Measurements from ENCODE around the gene ZSCAN5B. TPM values are rescaled to one million over a fixed set of nuclear protein-coding genes. Genes with fewer than 3 reads are reported as not detected.
"Not testable (repeated sequence)": the region's sequence is repeated elsewhere in the genome, so short reads cannot be mapped to it uniquely, and the experiment has no call there.

Gene ZSCAN5B
- total RNA-seq, 1 donor from 2014 or later = not detected

GRCh38 chr19:56150358-56150757 lies 47.2 kb downstream of the ZSCAN5B start:
- DNase-seq (no peak), ATAC-seq (ENCODE audit: poor library complexity) (peak; percentile 58)
- intact Hi-C loops (cut with DNase I) = loop anchor here (5.0 kb wide), 1 partner anchor 53 kb away; no protein-coding TSS in a partner anchor

DNA sequence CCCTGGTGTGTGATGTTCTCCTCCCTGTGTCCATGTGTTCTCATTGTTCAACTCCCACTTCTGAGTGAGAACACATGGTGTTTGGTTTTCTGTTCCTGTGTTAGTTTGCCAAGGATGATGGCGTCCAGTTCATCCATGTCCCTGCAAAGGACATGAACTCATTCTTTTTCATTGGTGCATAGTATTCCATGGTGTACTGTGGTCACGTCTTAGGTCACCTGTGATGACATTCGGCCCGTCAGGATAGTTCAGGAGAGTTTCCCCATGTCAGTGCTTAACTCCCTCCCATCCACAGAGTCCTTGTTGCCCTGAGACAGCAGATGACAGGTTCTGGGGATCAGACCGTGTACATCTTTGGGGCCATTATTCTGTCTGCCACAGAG lies 47.9 kb downstream of the ZSCAN5B start:
- DNase-seq = no peak
- intact Hi-C loops (cut with DNase I) = loop anchor here (5.0 kb wide), 1 partner anchor 52 kb away; no protein-coding TSS in a partner anchor
- no peak for ATAC-seq (ENCODE audit: poor library complexity)

- ATAC-seq (ENCODE audit: poor library complexity); DNase-seq; intact Hi-C loops (cut with DNase I): not testable (repeated sequence)
Measured at GRCh38 chr19:56148955-56149655, 48.5 kb downstream of the ZSCAN5B start.

DNA sequence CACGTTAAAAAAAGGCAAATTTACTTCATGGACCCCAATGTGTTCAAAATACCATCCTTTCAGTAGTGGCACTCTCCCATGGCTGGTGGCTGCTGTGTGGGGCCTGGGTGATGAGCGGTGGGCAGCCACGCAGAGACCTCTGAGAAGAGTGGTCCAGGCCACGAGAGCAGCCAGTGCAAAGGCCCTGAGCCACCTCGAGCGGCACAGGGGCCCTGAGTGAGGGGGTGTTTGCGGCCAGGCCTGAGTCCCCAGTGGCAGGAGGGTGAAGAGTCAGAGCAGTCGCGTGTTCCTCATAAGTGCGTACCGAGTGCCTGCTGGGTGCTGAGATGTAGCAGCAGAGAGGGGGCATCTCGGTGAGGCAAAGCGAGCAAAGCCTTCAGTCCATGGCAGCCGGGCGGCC lies 49.5 kb downstream of the ZSCAN5B start:
- intact Hi-C loops (cut with DNase I) = no loop called here
- ATAC-seq (ENCODE audit: poor library complexity) = no peak
- no peak for DNase-seq

DNA sequence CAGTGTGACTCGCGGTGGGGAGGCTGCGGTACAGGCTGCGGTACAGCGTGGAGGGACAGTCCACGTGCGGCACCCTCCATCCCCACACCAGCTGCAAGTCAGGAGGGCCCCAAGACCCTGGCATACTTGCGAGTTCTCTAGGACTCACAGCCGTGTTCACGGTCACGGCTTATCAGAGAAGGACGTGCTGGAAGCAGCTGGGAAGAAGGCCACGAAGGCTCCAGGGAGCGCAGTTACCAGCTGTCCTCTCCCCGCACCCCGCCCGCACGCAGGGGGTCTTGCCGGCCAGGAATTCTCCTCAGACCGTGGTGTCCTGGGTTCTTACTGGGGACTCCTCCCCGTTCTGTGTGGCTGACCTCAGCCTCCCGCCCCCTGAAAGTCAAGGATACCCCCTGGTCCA lies 50.3 kb downstream of the ZSCAN5B start:
- DNase-seq (no peak), ATAC-seq (ENCODE audit: poor library complexity) (no peak)
- intact Hi-C loops (cut with DNase I) = no loop called here

DNA sequence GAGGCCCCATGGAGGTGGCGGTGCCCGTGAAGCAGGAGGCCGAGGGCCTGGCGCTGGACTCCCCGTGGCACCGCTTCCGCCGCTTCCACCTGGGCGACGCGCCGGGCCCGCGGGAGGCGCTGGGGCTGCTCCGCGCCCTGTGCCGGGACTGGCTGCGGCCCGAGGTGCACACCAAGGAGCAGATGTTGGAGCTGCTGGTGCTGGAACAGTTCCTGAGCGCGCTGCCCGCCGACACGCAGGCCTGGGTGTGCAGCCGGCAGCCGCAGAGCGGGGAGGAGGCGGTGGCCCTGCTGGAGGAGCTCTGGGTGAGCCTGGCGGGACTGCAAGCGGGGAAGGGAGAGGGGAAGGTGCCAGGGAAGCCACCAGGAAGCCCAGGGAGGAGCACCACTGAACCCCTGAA lies 50.7 kb downstream of the ZSCAN5B start:
- intact Hi-C loops (cut with DNase I) = no loop called here
- no peak for ATAC-seq (ENCODE audit: poor library complexity)
- no peak for DNase-seq

GRCh38 chr19:56145698-56146097 lies 51.9 kb downstream of the ZSCAN5B start:
- no peak for DNase-seq
- no peak for ATAC-seq (ENCODE audit: poor library complexity)
- intact Hi-C loops (cut with DNase I) = no loop called here

DNA sequence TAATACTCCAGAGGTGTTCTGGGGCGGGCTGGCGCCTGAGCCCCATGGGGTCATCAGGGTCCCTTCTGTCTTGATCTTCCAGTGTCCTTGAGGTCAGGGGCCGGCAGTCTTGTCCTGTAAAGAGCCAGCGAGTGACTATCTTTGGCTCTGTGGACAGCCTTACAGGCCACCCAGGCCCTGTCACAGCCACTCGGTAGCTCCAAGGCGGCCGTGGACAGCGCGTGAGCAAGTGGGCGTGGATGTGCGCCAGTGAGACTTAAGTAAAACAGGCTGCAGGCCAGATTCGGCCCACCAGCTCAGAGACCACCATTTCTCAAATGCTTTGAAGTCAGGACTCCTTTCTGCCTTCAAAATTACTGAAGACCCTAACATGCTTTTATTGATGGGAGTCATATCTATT lies 52.8 kb downstream of the ZSCAN5B start:
- intact Hi-C loops (cut with DNase I) = no loop called here
- no peak for DNase-seq
- ATAC-seq (ENCODE audit: poor library complexity) = no peak

DNA sequence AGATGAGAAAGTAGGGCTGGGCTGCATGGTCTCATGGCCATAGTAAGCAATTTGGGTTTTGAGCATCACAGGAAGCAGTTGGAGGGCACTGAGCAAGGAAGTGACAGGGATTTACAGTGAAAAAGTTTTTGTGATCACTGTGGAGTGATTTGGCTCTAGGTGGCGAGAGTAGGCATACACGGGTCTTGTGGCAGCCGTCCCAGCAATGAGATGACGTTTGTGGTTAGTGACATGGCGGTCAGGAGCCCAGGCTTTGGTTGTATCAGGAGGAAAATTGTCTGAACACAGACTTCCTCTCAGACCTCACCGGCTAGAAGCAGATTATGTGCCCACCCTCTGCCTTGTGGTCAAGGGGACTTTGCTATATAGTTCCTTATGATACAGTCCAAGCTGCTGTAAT lies 53.2 kb downstream of the ZSCAN5B start:
- intact Hi-C loops (cut with DNase I) = no loop called here
- no peak for ATAC-seq (ENCODE audit: poor library complexity)
- DNase-seq = no peak

- DNase-seq (no peak), ATAC-seq (ENCODE audit: poor library complexity) (no peak)
- intact Hi-C loops (cut with DNase I) = no loop called here
Measured at GRCh38 chr19:56142897-56143434, 54.6 kb downstream of the ZSCAN5B start.

- ATAC-seq (ENCODE audit: poor library complexity) = no peak
- intact Hi-C loops (cut with DNase I) = no loop called here
- DNase-seq = no peak
Measured at GRCh38 chr19:56142087-56142787, 55.3 kb downstream of the ZSCAN5B start.

DNA sequence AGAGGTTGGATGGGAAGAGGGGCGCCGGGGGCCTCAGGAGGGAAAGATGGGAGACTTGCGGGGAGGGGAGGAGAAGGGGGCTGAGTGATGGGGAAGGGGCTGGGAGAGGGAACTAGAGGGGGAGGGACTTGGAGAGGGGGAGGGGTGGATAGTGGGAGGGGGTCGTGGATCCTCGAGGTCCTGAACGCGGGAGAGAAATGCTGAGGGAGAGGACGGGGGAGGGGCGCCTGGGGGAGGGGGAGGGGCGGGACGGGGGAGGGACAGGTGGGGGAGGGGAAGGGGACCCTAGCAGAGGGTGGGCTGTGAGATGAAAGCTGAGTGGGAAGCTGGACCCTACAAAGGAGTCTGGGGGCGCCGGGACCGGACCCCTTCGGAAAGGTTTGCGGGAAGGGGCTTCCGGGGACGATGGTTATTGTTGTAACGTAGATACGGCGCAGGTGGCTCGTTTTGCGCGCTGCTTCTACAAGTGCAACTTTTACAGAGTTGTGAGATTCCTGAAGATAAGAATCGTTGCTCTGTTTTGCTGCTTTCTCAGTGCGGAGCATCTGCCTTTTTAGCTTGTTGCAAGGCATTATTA lies 56.1 kb downstream of the ZSCAN5B start:
- intact Hi-C loops (cut with DNase I) = loop anchor here (2.0 kb wide), 1 partner anchor 21 kb away; the partner anchor contains the start of gene ZNF787
- ATAC-seq (ENCODE audit: poor library complexity) = no peak
- DNase-seq = no peak

GRCh38 chr19:56140583-56141416 lies 56.8 kb downstream of the ZSCAN5B start, which contains the start of gene ZNF444:
TSS of gene ZNF444 (plus strand) at chr19:56141287. CDS start at chr19:56146912, 5,625 bp downstream.
- intact Hi-C loops (cut with DNase I) = loop anchor here (2.0 kb wide), 1 partner anchor 20 kb away; the partner anchor contains the start of gene ZNF787
- ATAC-seq (ENCODE audit: poor library complexity) (peak; percentile 96), DNase-seq (peak; percentile 99)

GRCh38 chr19:56139847-56140582 lies 57.6 kb downstream of the ZSCAN5B start:
- DNase-seq (no peak), ATAC-seq (ENCODE audit: poor library complexity) (no peak)
- intact Hi-C loops (cut with DNase I) = loop anchor here (2.0 kb wide), 1 partner anchor 19 kb away; the partner anchor contains the start of gene ZNF787
